GM12878 (cell line): ENCODE data around the gene PARP1. TPM values are rescaled to one million over a fixed set of nuclear protein-coding genes. Genes with fewer than 3 reads are reported as not detected.

Experiments used
- ATAC-seq: fragments of 200-7000 bp; cut with Tn5 transposase; 3 replicates; pipeline ENCODE4 v1.9.1; 2020; ENCODE audit warnings: mild to moderate bottlenecking, moderate library complexity
- BruUV-seq: library from RNA; stranded (reverse); fragments of 400-500 nt; replicated peaks from 2 replicates; lab custom pipeline; 2021; lab: Mats Ljungman, UMichigan
- CTCF ChIA-PET: fragments of 300-600 bp; sonication (Branson Sonifier 250); formaldehyde crosslinking; extraction: SDS; loops from one replicate; lab custom pipeline; 2021; ENCODE audit warnings: inconsistent platforms; lab: Yijun Ruan, JAX
- POLR2A ChIA-PET: fragments of 350-600 bp; formaldehyde crosslinking; extraction: SDS; loops from one replicate; lab custom pipeline; 2021; ENCODE audit warnings: inconsistent platforms; lab: Charles Lee
- RAD21 ChIA-PET: fragments of 300-600 bp; sonication (Branson Sonifier 250); formaldehyde crosslinking; loops from one replicate; lab custom pipeline; 2023; ENCODE audit warnings: antibody characterized with exemption; ENCODE audit not compliant: unreplicated experiment; lab: Charles Lee
- SMC1A ChIA-PET: fragments of 300-600 bp; sonication (Branson Sonifier 250); formaldehyde crosslinking; loops from one replicate; lab custom pipeline; 2023; ENCODE audit not compliant: unreplicated experiment, uncharacterized antibody; lab: Charles Lee
- DNase-seq: peaks from one replicate; pipeline ENCODE4 v3.0.0-alpha.2; 2011; ENCODE audit warnings: low read depth, low spot score
- FAIRE-seq: peaks from 3 replicates; lab custom pipeline; 2011; peaks lifted over from hg19 to GRCh38; lab: Jason Lieb, UNC
- H2AFZ ChIP-seq: 2 replicates; pipeline ENCODE4 v1.6.0; 2011; ENCODE audit warnings: low read depth, low read length, control low read depth; ENCODE audit not compliant: control insufficient read depth
- H3K27ac ChIP-seq: 2 replicates; pipeline ENCODE4 v1.5.1; 2011; ENCODE audit warnings: control low read depth; ENCODE audit not compliant: control insufficient read depth, insufficient read depth
- H3K27me3 ChIP-seq, 2 experiments: replicated peaks in 1 of 2; 2 replicates each; pipeline versions ENCODE4 v1.6.0 to v1.6.1; 2011; ENCODE audit warnings: low read length in 1 of 2; ENCODE audit not compliant: control insufficient read depth in 2 of 2, insufficient read depth in 2 of 2
- H3K36me3 ChIP-seq, 2 experiments: 2 replicates each; pipeline ENCODE4 v1.5.1; 2011; ENCODE audit warnings: low read length in 1 of 2; ENCODE audit not compliant: control insufficient read depth in 2 of 2, insufficient read depth in 2 of 2
- H3K4me1 ChIP-seq: 2 replicates; pipeline ENCODE4 v1.6.1; 2011; ENCODE audit warnings: mild to moderate bottlenecking, low read length, moderate library complexity, mixed read lengths; ENCODE audit not compliant: control insufficient read depth, insufficient read depth
- H3K4me2 ChIP-seq: 2 replicates; pipeline ENCODE4 v1.6.0; 2011; ENCODE audit warnings: control low read depth; ENCODE audit not compliant: control insufficient read depth, insufficient read depth
- H3K4me3 ChIP-seq: fragments of 200-600 bp; sonication (generic); 2 replicates; pipeline ENCODE4 v1.5.1; 2016
- H3K79me2 ChIP-seq: 2 replicates; pipeline ENCODE4 v1.6.0; 2011; ENCODE audit warnings: low read length; ENCODE audit not compliant: control insufficient read depth, insufficient read depth
- H3K9ac ChIP-seq: 2 replicates; pipeline ENCODE4 v1.8.0; 2011; ENCODE audit warnings: low read length, control low read depth, mixed read lengths; ENCODE audit not compliant: control insufficient read depth, insufficient read depth
- H3K9me3 ChIP-seq: replicated peaks from 3 replicates; pipeline ENCODE4 v1.5.1; 2011; ENCODE audit warnings: mild to moderate bottlenecking, low read length; ENCODE audit not compliant: control insufficient read depth, insufficient read depth
- H4K20me1 ChIP-seq: 2 replicates; pipeline ENCODE4 v1.6.0; 2011; ENCODE audit not compliant: control insufficient read depth, insufficient read depth
- CEBPB ChIP-seq, 2 experiments: fragments of 150-350 bp in 1 of 2; IDR thresholded peaks; 2 replicates each; pipeline ENCODE4 v1.6.1; 2012 to 2014; ENCODE audit warnings: low read depth in 2 of 2, low read length in 2 of 2, borderline replicate concordance in 1 of 2, inconsistent platforms in 1 of 2
- E2F4 ChIP-seq: IDR thresholded peaks from 2 replicates; pipeline ENCODE4 v1.6.1; 2012; ENCODE audit warnings: low read depth, low read length, improper control_type of control experiment
- MLLT1 ChIP-seq: fragments of 450-650 bp; IDR thresholded peaks from 2 replicates; pipeline ENCODE4 v1.6.1; 2016; ENCODE audit warnings: mild to moderate bottlenecking
- RAD51 ChIP-seq: fragments of 450-650 bp; IDR thresholded peaks from 2 replicates; pipeline ENCODE4 v1.6.1; 2016; ENCODE audit warnings: moderate library complexity, mild to moderate bottlenecking, inconsistent platforms
- SMARCA5 ChIP-seq: fragments of 450-650 bp; IDR thresholded peaks from 2 replicates; pipeline ENCODE4 v1.6.1; 2017; ENCODE audit warnings: mild to moderate bottlenecking
- STAT1 ChIP-seq: fragments of 450-650 bp; conservative IDR thresholded peaks from 2 replicates; pipeline ENCODE4 v1.6.1; 2014; ENCODE audit warnings: antibody characterized with exemption, mild to moderate bottlenecking
- STAT3 ChIP-seq: IDR thresholded peaks from 2 replicates; pipeline ENCODE4 v1.6.1; 2011; ENCODE audit warnings: low read depth, low read length, improper control_type of control experiment
- TCF7 ChIP-seq: IDR thresholded peaks from 2 replicates; pipeline ENCODE4 v1.6.1; 2014; ENCODE audit warnings: antibody characterized with exemption, borderline replicate concordance
- ZSCAN29 ChIP-seq: fragments of 450-650 bp; IDR thresholded peaks from 2 replicates; pipeline ENCODE4 v1.6.1; 2017; ENCODE audit warnings: mild to moderate bottlenecking, moderate library complexity
- WGBS: methylation state at CpG from one replicate; pipeline ENCODE4 v1.1.6; 2016; ENCODE audit warnings: low lambda C conversion rate; ENCODE audit not compliant: insufficient replicate concordance, insufficient coverage; ENCODE audit errors: missing lambda C conversion rate; 5-methylcytosine and 5-hydroxymethylcytosine counted together
- in situ Hi-C: fragments of 300-500 bp; cut with MboI; formaldehyde crosslinking; loops from 9 replicates; pipeline ENCODE4 v1.14.3; 2018; ENCODE audit warnings: mixed read lengths
- intact Hi-C: fragments of 100-400 bp; cut with micrococcal nuclease; formaldehyde crosslinking; loops from one replicate; pipeline ENCODE4 v1.14.2; 2022; ENCODE audit not compliant: unreplicated experiment
- polyA plus RNA-seq, 11 experiments: library from polyadenylated mRNA; depleted of rRNA in 4 of 11; unstranded in 6 of 11; stranded (reverse) in 5 of 11; fragments of >200 nt; fragmentation: Nextera tagmentation in 4 of 11; fragmentation: Illumina TruSeq in 1 of 11; extraction: Ambion mirVana in 4 of 11; extraction: Trizol in 1 of 11; gene quantifications; 1 replicate in 1 of 11; 2 replicates in 10 of 11; pipeline versions ENCODE4 v1.2.1 to v1.2.3, GENCODE V29; 2011 to 2016; ENCODE audit warnings: inconsistent platforms in 2 of 11, missing spikeins in 2 of 11, low read depth in 1 of 11
- total RNA-seq, 4 experiments: library from RNA; depleted of rRNA in 3 of 4; stranded (reverse); fragments of >200 nt in 3 of 4; fragmentation: Illumina TruSeq in 1 of 4; extraction: Trizol in 1 of 4; gene quantifications; 2 replicates each; pipeline versions ENCODE4 v1.2.1 to v1.2.3, GENCODE V29; 2013 to 2021
- TF ChIP-seq, protein P1 (sequence below): IDR thresholded peaks from 2 replicates; pipeline ENCODE4 v1.6.1; 2012; ENCODE audit warnings: low read depth, low read length, improper control_type of control experiment

PARP1 gene
- total and polyA plus RNA-seq, 10 of the 15 experiments (the other 5 are each of a cell fraction or from before 2014, with no cell fraction given) = 113 to 287 (median 265) TPM

DNA sequence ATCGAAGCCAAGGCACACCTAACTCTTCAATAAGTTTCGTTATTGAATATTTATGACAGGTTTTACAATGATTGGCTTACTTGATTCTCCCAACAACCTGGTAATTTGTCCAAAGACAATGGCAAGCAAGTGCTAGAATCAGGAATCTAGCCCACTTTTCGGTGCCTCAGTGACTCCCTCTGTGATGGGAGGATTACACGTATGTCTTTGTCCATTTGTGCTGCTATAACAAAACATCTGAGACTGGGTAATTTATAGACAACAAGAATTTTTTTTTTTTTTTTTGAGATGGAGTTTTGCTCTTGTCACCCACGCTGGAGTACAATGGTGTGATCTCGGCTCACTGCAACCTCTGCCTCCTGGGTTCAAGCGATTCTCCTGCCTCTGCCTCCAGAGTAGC is 96.5 kb downstream of the PARP1 start:
- RAD21 ChIA-PET = no interaction called here
- FAIRE-seq = no peak

More for the DNA sequence above, 96.5 kb downstream of the PARP1 start:
- Histone ChIP-seq H3K79me2 (peaks cover 22% of the 10 kb centered on the region), H3K27me3 (no peaks in the 10 kb centered on the region), H3K4me1 (peaks cover 3% of the 10 kb centered on the region; the same call in 1 of the 2 replicates), H3K4me3 (no peak overlapping the region), H3K9ac (no peak overlapping the region), H3K9me3 (no peaks in the 10 kb centered on the region), H2AFZ (no peak overlapping the region), H3K4me2 (no peak overlapping the region), H4K20me1 (no peaks in the 10 kb centered on the region), H3K27ac (no peak overlapping the region), H3K36me3 (no peaks in the 10 kb centered on the region)
- no peak for ATAC-seq
- intact Hi-C loops (no loop called here), in situ Hi-C loops (no loop called here)
- POLR2A ChIA-PET = interaction anchor here (0.5 to 1.1 kb wide), 2 partner anchors 22 to 147 kb away, joined by 3 to 4 read pairs; no protein-coding TSS in a partner anchor
- CTCF ChIA-PET = interaction anchor here (1.0 to 1.9 kb wide), 2 partner anchors 22 to 102 kb away, joined by 3 to 6 read pairs; no protein-coding TSS in a partner anchor
- BruUV-seq = no TSS peak
- WGBS = 96% methylated on average over 4 of the region's 7 CpGs
- SMC1A ChIA-PET = interaction anchor here (1.4 kb wide), 1 partner anchor 110 kb away, joined by 3 read pairs; no protein-coding TSS in a partner anchor
- DNase-seq = no peak
- TF ChIP-seq E2F4 (no peak), ZSCAN29 (no peak), RAD51 (no peak), CEBPB (IDR thresholded peaks at IDR 0.05; ENCODE audit: borderline replicate concordance in 1 of 2, low read depth in 2 of 2, low read length in 2 of 2) (no peak), TCF7 (no peak), STAT3 (no peak), MLLT1 (no peak), SMARCA5 (no peak), STAT1 (no peak)
- TF ChIP-seq, protein P1, sequence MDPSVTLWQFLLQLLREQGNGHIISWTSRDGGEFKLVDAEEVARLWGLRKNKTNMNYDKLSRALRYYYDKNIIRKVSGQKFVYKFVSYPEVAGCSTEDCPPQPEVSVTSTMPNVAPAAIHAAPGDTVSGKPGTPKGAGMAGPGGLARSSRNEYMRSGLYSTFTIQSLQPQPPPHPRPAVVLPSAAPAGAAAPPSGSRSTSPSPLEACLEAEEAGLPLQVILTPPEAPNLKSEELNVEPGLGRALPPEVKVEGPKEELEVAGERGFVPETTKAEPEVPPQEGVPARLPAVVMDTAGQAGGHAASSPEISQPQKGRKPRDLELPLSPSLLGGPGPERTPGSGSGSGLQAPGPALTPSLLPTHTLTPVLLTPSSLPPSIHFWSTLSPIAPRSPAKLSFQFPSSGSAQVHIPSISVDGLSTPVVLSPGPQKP = no peak

Other genes starting within 250 kb of the PARP1 start
- gene ACBD3, start 221.4 kb downstream of the PARP1 start, total RNA-seq (2014; rRNA removed) = 21.2 and 24.9 TPM in 2 replicates
- gene ACBD3, start 221.4 kb downstream of the PARP1 start, total RNA-seq (2014; rRNA removed; fragmentation: Illumina TruSeq; extraction: Trizol) = 25.4 and 25.9 TPM in 2 replicates
- gene ACBD3, start 221.4 kb downstream of the PARP1 start, total RNA-seq (2021) = 20.5 and 22.3 TPM in 2 replicates
- 25.6 and 35.8 TPM in 2 replicates for gene ACBD3, start 221.4 kb downstream of the PARP1 start, polyA plus RNA-seq (2011; rRNA removed)
- 27.9 and 29.9 TPM in 2 replicates for gene ACBD3, start 221.4 kb downstream of the PARP1 start, polyA plus RNA-seq (2014; fragmentation: Illumina TruSeq; extraction: Trizol)
- gene ACBD3, start 221.4 kb downstream of the PARP1 start, polyA plus RNA-seq (2014; fragmentation: Nextera tagmentation; extraction: Ambion mirVana) = 1 to 10 TPM; 7.5 to 8.9 TPM
- gene ACBD3, start 221.4 kb downstream of the PARP1 start, polyA plus RNA-seq (2014; rRNA removed) = 16.3 and 17.0 TPM in 2 replicates
- 10 to 100 TPM; 17.4 to 19.5 TPM for gene ACBD3, start 221.4 kb downstream of the PARP1 start, polyA plus RNA-seq (2016; fragmentation: Nextera tagmentation; extraction: Ambion mirVana)
- gene MIXL1, start 184.4 kb downstream of the PARP1 start, total RNA-seq (2014; rRNA removed) = 0.11 TPM in 2 replicates
- gene MIXL1, start 184.4 kb downstream of the PARP1 start, total RNA-seq (2014; rRNA removed; fragmentation: Illumina TruSeq; extraction: Trizol) = 0.14 and 0.18 TPM in 2 replicates
- 0.23 and 0.40 TPM in 2 replicates for gene MIXL1, start 184.4 kb downstream of the PARP1 start, total RNA-seq (2021)
- gene MIXL1, start 184.4 kb downstream of the PARP1 start, polyA plus RNA-seq (2011; rRNA removed) = not detected in 2 replicates
- gene MIXL1, start 184.4 kb downstream of the PARP1 start, polyA plus RNA-seq (2014; fragmentation: Illumina TruSeq; extraction: Trizol) = 0.19 TPM in 1 of 2 replicates, not detected in the other
- gene MIXL1, start 184.4 kb downstream of the PARP1 start, polyA plus RNA-seq (2014; fragmentation: Nextera tagmentation; extraction: Ambion mirVana) = under 1 TPM; 0.18 to 0.24 TPM
- gene MIXL1, start 184.4 kb downstream of the PARP1 start, polyA plus RNA-seq (2014; rRNA removed) = 0.27 TPM in 1 of 2 replicates, not detected in the other
- under 1 TPM; 0.20 to 0.25 TPM for gene MIXL1, start 184.4 kb downstream of the PARP1 start, polyA plus RNA-seq (2016; fragmentation: Nextera tagmentation; extraction: Ambion mirVana)
- gene LIN9, start 98.9 kb downstream of the PARP1 start, total RNA-seq (2014; rRNA removed) = 7.6 and 9.2 TPM in 2 replicates
- gene LIN9, start 98.9 kb downstream of the PARP1 start, total RNA-seq (2014; rRNA removed; fragmentation: Illumina TruSeq; extraction: Trizol) = 10.9 and 11.0 TPM in 2 replicates
- 7.0 and 7.7 TPM in 2 replicates for gene LIN9, start 98.9 kb downstream of the PARP1 start, total RNA-seq (2021)
- 9.0 and 14.4 TPM in 2 replicates for gene LIN9, start 98.9 kb downstream of the PARP1 start, polyA plus RNA-seq (2011; rRNA removed)
- gene LIN9, start 98.9 kb downstream of the PARP1 start, polyA plus RNA-seq (2014; fragmentation: Illumina TruSeq; extraction: Trizol) = 9.3 and 14.0 TPM in 2 replicates
- gene LIN9, start 98.9 kb downstream of the PARP1 start, polyA plus RNA-seq (2014; fragmentation: Nextera tagmentation; extraction: Ambion mirVana) = 1 to 10 TPM; 5.9 to 6.5 TPM
- 4.7 and 7.2 TPM in 2 replicates for gene LIN9, start 98.9 kb downstream of the PARP1 start, polyA plus RNA-seq (2014; rRNA removed)
- gene LIN9, start 98.9 kb downstream of the PARP1 start, polyA plus RNA-seq (2016; fragmentation: Nextera tagmentation; extraction: Ambion mirVana) = 10 to 100 TPM; 12.8 to 13.5 TPM
- gene STUM, start 140.7 kb upstream of the PARP1 start, total RNA-seq (2014; rRNA removed) = under 0.01 TPM in 1 of 2 replicates, not detected in the other
- gene STUM, start 140.7 kb upstream of the PARP1 start, total RNA-seq (2014; rRNA removed; fragmentation: Illumina TruSeq; extraction: Trizol) = not detected in 2 replicates
- 0.10 TPM in 1 of 2 replicates, not detected in the other for gene STUM, start 140.7 kb upstream of the PARP1 start, total RNA-seq (2021)
- 0.15 and 0.17 TPM in 2 replicates for gene STUM, start 140.7 kb upstream of the PARP1 start, polyA plus RNA-seq (2011; rRNA removed)
- gene STUM, start 140.7 kb upstream of the PARP1 start, polyA plus RNA-seq (2014; fragmentation: Illumina TruSeq; extraction: Trizol) = 0.01 TPM in 1 of 2 replicates, not detected in the other
- gene STUM, start 140.7 kb upstream of the PARP1 start, polyA plus RNA-seq (2014; fragmentation: Nextera tagmentation; extraction: Ambion mirVana) = not detected
- gene STUM, start 140.7 kb upstream of the PARP1 start, polyA plus RNA-seq (2014; rRNA removed) = 0.03 and 0.09 TPM in 2 replicates
- not detected for gene STUM, start 140.7 kb upstream of the PARP1 start, polyA plus RNA-seq (2016; fragmentation: Nextera tagmentation; extraction: Ambion mirVana)